PC-9 (cell line): ENCODE results near the gene ADCY2.

Source experiments
- CTCF ChIP-seq: fragments of 200-600 bp; sonication (generic); conservative IDR thresholded peaks from 2 replicates; pipeline ENCODE4 v1.6.1; 2017; ENCODE audit warnings: mixed run types, antibody characterized with exemption, mild to moderate bottlenecking, moderate library complexity
- EZH2 ChIP-seq: fragments of 200-600 bp; sonication (generic); IDR thresholded peaks from 2 replicates; pipeline ENCODE4 v1.8.0; 2017; ENCODE audit warnings: antibody characterized with exemption, low read depth

- no peak for TF ChIP-seq CTCF
- TF ChIP-seq EZH2 = no peak
Measured at GRCh38 chr5:7802855-7803254, 406.9 kb downstream of the ADCY2 start.
